NCI-H526 (cell line): ENCODE results near the gene PHACTR4.
"Not testable (repeated sequence)": the region's sequence is repeated elsewhere in the genome, so short reads cannot be mapped to it uniquely, and the experiment has no call there.

ENCODE experiments used
- DNase-seq, 2 experiments: peaks; one replicate each; lab custom pipeline; 2025; lab: John Stamatoyannopoulos, UW

Gene PHACTR4

GRCh38 chr1:28525002-28525642 is 155.6 kb downstream of the PHACTR4 start:
- not testable (repeated sequence) for DNase-seq

- DNase-seq: no peak
These were observed 157.3 kb downstream of the PHACTR4 start for GRCh38 chr1:28526886-28527285.

- no peak for DNase-seq
These were observed 160.9 kb downstream of the PHACTR4 start for GRCh38 chr1:28530456-28530855.

- DNase-seq: no peak
These were observed 165.1 kb downstream of the PHACTR4 start for GRCh38 chr1:28534671-28535070.

- DNase-seq: no peak
These were observed 165.6 kb downstream of the PHACTR4 start for GRCh38 chr1:28535180-28535579.

DNA sequence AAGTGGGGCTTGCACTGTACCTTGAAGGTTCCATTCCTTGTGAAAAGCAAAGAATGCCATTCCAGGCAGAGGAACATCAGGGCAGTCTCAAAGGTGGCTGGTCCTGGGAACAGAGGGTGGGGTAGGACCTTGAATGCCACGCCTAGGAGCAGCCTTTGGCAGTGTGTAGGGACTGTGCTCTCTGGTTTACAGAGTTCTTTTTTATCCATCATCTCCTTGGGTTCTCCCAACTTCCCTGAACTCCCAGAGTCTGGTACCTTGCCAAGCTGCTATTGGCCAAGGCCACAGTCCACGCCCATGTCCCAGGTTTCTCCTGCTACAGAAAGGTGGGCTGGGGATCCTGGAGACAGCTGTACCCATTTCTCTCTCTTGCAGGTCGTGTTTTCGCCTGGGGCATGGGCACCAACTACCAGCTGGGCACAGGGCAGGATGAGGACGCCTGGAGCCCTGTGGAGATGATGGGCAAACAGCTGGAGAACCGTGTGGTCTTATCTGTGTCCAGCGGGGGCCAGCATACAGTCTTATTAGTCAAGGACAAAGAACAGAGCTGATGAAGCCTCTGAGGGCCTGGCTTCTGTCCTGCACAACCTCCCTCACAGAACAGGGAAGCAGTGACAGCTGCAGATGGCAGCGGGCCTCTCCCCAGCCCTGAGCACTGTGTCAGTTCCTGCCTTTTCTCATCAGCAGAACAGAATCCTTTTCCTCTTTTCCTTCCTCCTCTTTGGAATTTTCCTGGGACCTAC is 168.1 kb downstream of the PHACTR4 start:
- no peak for DNase-seq

GRCh38 chr1:28538286-28538685 is 168.7 kb downstream of the PHACTR4 start:
- DNase-seq: no peak

DNA sequence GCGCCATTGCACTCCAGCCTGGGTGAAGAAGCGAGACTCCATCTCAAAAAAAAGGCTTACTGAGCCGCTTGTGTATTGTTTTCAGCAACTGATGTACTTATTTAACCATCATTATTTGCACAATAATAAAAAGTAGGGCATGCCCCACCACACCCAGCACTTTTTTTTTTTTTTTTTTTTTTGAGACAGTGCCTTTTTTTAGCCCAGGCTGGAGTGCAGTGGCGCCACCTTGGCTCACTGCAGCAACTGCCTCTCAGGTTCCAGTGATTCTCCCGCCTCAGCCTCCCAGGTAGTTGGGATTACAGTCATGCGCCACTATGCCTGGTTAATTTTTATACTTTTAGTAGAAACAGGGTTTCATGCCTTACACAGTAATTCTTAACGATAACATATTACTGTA is 171.1 kb downstream of the PHACTR4 start:
- no peak for DNase-seq

GRCh38 chr1:28541414-28542015 is 172.0 kb downstream of the PHACTR4 start:
- DNase-seq: not testable (repeated sequence)

GRCh38 chr1:28545246-28545628 is 175.7 kb downstream of the PHACTR4 start:
- no peak for DNase-seq

DNA sequence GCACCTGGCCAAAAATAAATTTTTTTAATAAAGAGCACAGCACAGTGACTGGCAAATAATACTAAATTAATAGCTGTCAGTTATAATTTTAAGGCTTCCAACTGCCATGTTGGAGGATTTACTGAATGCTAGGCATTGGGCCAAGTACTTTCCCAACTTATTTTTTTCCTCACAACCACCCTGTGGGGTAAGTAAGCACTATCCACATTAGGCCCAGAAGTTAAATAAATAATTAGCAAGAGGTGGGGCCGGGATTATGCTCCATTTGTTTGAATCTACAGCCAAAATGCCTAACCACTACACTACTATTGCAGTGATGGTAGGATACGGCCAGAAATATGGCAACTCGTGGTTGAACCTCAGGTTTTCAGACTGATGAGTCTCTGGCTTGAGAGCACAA is 178.8 kb downstream of the PHACTR4 start:
- no peak for DNase-seq
